Endothelial cell of umbilical vein (primary cell): Measurements from ENCODE around the gene GAP43. TPM values are rescaled to one million over a fixed set of nuclear protein-coding genes. Genes with fewer than 3 reads are reported as not detected.
A peak's percentile ranks its signal among the peaks of the same experiment; 100 is the strongest.

Source experiments
- Bru-seq: library from RNA; stranded (reverse); fragments of 400-500 nt; gene quantifications from one replicate; lab custom pipeline; 2021; lab: Mats Ljungman, UMichigan
- BruChase-seq, 2 experiments: library from RNA; stranded (reverse); fragments of 400-500 nt; gene quantifications; one replicate each; lab custom pipeline; 2021; lab: Mats Ljungman, UMichigan
- BruUV-seq: library from RNA; stranded (reverse); fragments of 400-500 nt; replicated peaks from 2 replicates; lab custom pipeline; 2021; lab: Mats Ljungman, UMichigan
- CTCF ChIA-PET: fragments of 300-600, 350-600 bp; sonication (Branson Sonifier 250); formaldehyde crosslinking; loops from one replicate; lab custom pipeline; 2021; ENCODE audit warnings: antibody characterized with exemption, inconsistent platforms; lab: Charles Lee
- POLR2A ChIA-PET: fragments of 300-600, 350-600 bp; sonication (Branson Sonifier 250); formaldehyde crosslinking; loops from one replicate; lab custom pipeline; 2021; ENCODE audit warnings: antibody characterized with exemption, inconsistent platforms; lab: Charles Lee
- DNase-seq: peaks from one replicate; pipeline ENCODE4 v3.0.0-alpha.2; 2011; ENCODE audit warnings: low read depth, low spot score
- FAIRE-seq: peaks from 2 replicates; lab custom pipeline; 2011; peaks lifted over from hg19 to GRCh38; lab: Jason Lieb, UNC
- H2AFZ ChIP-seq: 2 replicates; pipeline ENCODE4 v1.6.0; 2012; ENCODE audit warnings: low read depth, low read length, control low read depth, inconsistent platforms
- H3K27ac ChIP-seq: 2 replicates; pipeline ENCODE4 v1.5.1; 2011; ENCODE audit warnings: low read depth, mild to moderate bottlenecking, control low read depth, low read length, moderate library complexity; ENCODE audit not compliant: insufficient read depth
- H3K27me3 ChIP-seq, 2 experiments: 2 replicates each; pipeline versions ENCODE4 v1.6.0 to v1.6.1; 2011; ENCODE audit warnings: low read length in 2 of 2, mixed read lengths in 1 of 2; ENCODE audit not compliant: control insufficient read depth in 2 of 2, insufficient read depth in 2 of 2
- H3K36me3 ChIP-seq, 2 experiments: 2 replicates in 1 of 2; 3 replicates in 1 of 2; pipeline ENCODE4 v1.5.1; 2011; ENCODE audit warnings: low read length in 2 of 2, mild to moderate bottlenecking in 1 of 2, moderate library complexity in 1 of 2; ENCODE audit not compliant: control insufficient read depth in 2 of 2, insufficient read depth in 2 of 2; ENCODE audit errors: extremely low read depth in 1 of 2
- H3K4me1 ChIP-seq: 3 replicates; pipeline ENCODE4 v1.5.1; 2011; ENCODE audit warnings: mild to moderate bottlenecking, low read length; ENCODE audit not compliant: control insufficient read depth, insufficient read depth; ENCODE audit errors: extremely low read depth
- H3K4me2 ChIP-seq: 2 replicates; pipeline ENCODE4 v1.6.1; 2011; ENCODE audit warnings: low read length, control low read depth, mixed read lengths; ENCODE audit not compliant: insufficient read depth
- H3K4me3 ChIP-seq, 3 experiments: fragments of 200-600 bp in 1 of 3; sonication (generic), shearing (Covaris generic) in 1 of 3; replicated peaks in 1 of 3; 2 replicates each; pipeline ENCODE4 v1.5.1; 2011 to 2016; ENCODE audit warnings: control low read depth in 3 of 3, low read length in 3 of 3, mild to moderate bottlenecking in 2 of 3, inconsistent platforms in 1 of 3, low read depth in 1 of 3, moderate library complexity in 1 of 3; ENCODE audit not compliant: insufficient read depth in 1 of 3
- H3K79me2 ChIP-seq: 2 replicates; pipeline ENCODE4 v1.6.0; 2012; ENCODE audit warnings: low read length, inconsistent platforms; ENCODE audit not compliant: control insufficient read depth, insufficient read depth
- H3K9ac ChIP-seq: replicated peaks from 2 replicates; pipeline ENCODE3; 2011; ENCODE audit warnings: low read length, control low read depth; ENCODE audit not compliant: insufficient read depth; ENCODE audit errors: extremely low read depth
- H3K9me1 ChIP-seq: replicated peaks from 3 replicates; pipeline ENCODE4 v1.6.0; 2011; ENCODE audit warnings: mild to moderate bottlenecking, low read length; ENCODE audit not compliant: control insufficient read depth, insufficient read depth; ENCODE audit errors: extremely low read depth
- H3K9me3 ChIP-seq: replicated peaks from 2 replicates; pipeline ENCODE4 v1.5.1; 2012; ENCODE audit warnings: low read length, inconsistent platforms; ENCODE audit not compliant: control insufficient read depth, insufficient read depth
- H4K20me1 ChIP-seq: replicated peaks from 2 replicates; pipeline ENCODE3; 2011; ENCODE audit warnings: mild to moderate bottlenecking, low read length; ENCODE audit not compliant: control insufficient read depth, insufficient read depth; ENCODE audit errors: extremely low read depth
- FOS ChIP-seq: IDR thresholded peaks from 2 replicates; pipeline ENCODE4 v1.6.1; 2011; ENCODE audit warnings: mild to moderate bottlenecking, low read length, moderate library complexity, borderline replicate concordance; ENCODE audit not compliant: insufficient read depth
- GATA2 ChIP-seq: IDR thresholded peaks from 2 replicates; pipeline ENCODE4 v1.7.0; 2011; ENCODE audit warnings: low read depth, mild to moderate bottlenecking, moderate library complexity, mixed read lengths, low read length; ENCODE audit not compliant: insufficient read length, insufficient read depth
- JUN ChIP-seq: IDR thresholded peaks from 2 replicates; pipeline ENCODE4 v1.6.1; 2011; ENCODE audit warnings: borderline replicate concordance, low read depth; ENCODE audit not compliant: insufficient read length, insufficient read depth
- POLR2AphosphoS5 ChIP-seq: IDR thresholded peaks from 2 replicates; pipeline ENCODE4 v1.6.1; 2012; ENCODE audit warnings: low read depth, mild to moderate bottlenecking, control low read depth, low read length, moderate library complexity; ENCODE audit not compliant: insufficient read depth
- dilution Hi-C: fragments of 300-500 bp; cut with MboI; formaldehyde crosslinking; loops from one replicate; pipeline ENCODE4 v1.15.0; 2019; ENCODE audit warnings: low sequenced_read_pairs; ENCODE audit not compliant: extremely low pct_ligation_motif_present
- intact Hi-C: fragments of 100-400 bp; cut with micrococcal nuclease; formaldehyde crosslinking; loops from one replicate; pipeline ENCODE4 v1.10.0; 2022
- long read RNA-seq: library from polyadenylated mRNA; stranded (forward); transcript quantifications from one replicate; pipeline ENCODE4 v2.0.0, GENCODE V29; 2021
- polyA minus RNA-seq, 3 experiments: library from RNA; depleted of rRNA, polyadenylated mRNA; stranded (reverse); fragments of >200 nt; gene quantifications; 1 replicate in 1 of 3; 2 replicates in 2 of 3; pipeline ENCODE4 v1.2.3, GENCODE V29; 2011
- polyA plus RNA-seq, 4 experiments: library from polyadenylated mRNA; depleted of rRNA in 3 of 4; stranded (reverse) in 3 of 4; unstranded in 1 of 4; fragments of >200 nt; gene quantifications; 2 replicates each; pipeline versions ENCODE4 v1.2.1 to v1.2.3, GENCODE V29; 2011 to 2012; ENCODE audit warnings: missing spikeins in 1 of 4
- total RNA-seq: library from RNA; stranded (reverse); gene quantifications from 2 replicates; pipeline ENCODE4 v1.2.3, GENCODE V29; 2021

GAP43 gene
- total RNA-seq (not detected in 2 replicates), polyA plus RNA-seq (0.06 TPM in 1 of 2 replicates, not detected in the other), polyA minus RNA-seq (not detected in 2 replicates), Bru-seq, nascent RNA (percentile 8 among the genes with signal in this experiment), BruChase-seq, experiment 1, labeled RNA remaining after a 6-hour chase (not detected), BruChase-seq, experiment 2, labeled RNA remaining after a 2-hour chase (percentile 3 among the genes with signal in this experiment)
- 0.04 and 0.07 TPM in 2 replicates for polyA plus RNA-seq (2011; cell fraction: cytosol; rRNA removed)
- not detected in 2 replicates for polyA plus RNA-seq (2011; cell fraction: nucleus; rRNA removed)
- polyA plus RNA-seq (2012) = not detected in 2 replicates
- polyA minus RNA-seq (2011; cell fraction: cytosol; rRNA and poly(A)+ RNA removed) = not detected
- not detected in 2 replicates for polyA minus RNA-seq (2011; cell fraction: nucleus; rRNA and poly(A)+ RNA removed)
- long read RNA-seq = 0 reads

- Histone ChIP-seq H3K4me1 (no peaks in the 10 kb centered on the region), H3K9me3 (no peaks in the 10 kb centered on the region), H3K79me2 (no peaks in the 10 kb centered on the region), H3K9me1 (no peaks in the 10 kb centered on the region), H2AFZ (peak within 1 kb of the TSS; percentile 65), H3K27ac (no peak within 1 kb of the TSS), H3K4me2 (peak within 1 kb of the TSS; percentile 17), H3K9ac (no peak within 1 kb of the TSS), H3K4me3 (peak within 1 kb of the TSS in 1 of 3 experiments; percentile 23), H3K27me3 (peaks cover 18% of the 10 kb centered on the region in 2 experiments), H4K20me1 (no peaks in the 10 kb centered on the region), H3K36me3 (no peaks in the 10 kb centered on the region)
- intact Hi-C loops = loop anchor here (5.0 kb wide), 1 partner anchor 176 kb away; no protein-coding TSS in a partner anchor
- TF ChIP-seq JUN = no peak
- no peak for TF ChIP-seq GATA2
- TF ChIP-seq POLR2AphosphoS5 = no peak
- no peak for TF ChIP-seq FOS
- POLR2A ChIA-PET = no interaction called here
- FAIRE-seq (no peak), DNase-seq (peak; percentile 23)
- dilution Hi-C loops = no loop called here
- BruUV-seq = no TSS peak
- CTCF ChIA-PET = interaction anchor here (1.0 kb wide), 1 partner anchor 14 kb away, joined by 4 read pairs; no protein-coding TSS in a partner anchor
Observed at GRCh38 chr3:115623044-115623868, at the start of gene GAP43. GAP43 (plus strand) TSS chr3:115623510; CDS start chr3:115623690, 180 bp downstream.
